Cardiac muscle cell (in vitro differentiated cells and primary cell): ENCODE results near the gene UBA7. TPM values are rescaled to one million over a fixed set of nuclear protein-coding genes. Genes with fewer than 3 reads are reported as not detected.
"Not testable (repeated sequence)": the region's sequence is repeated elsewhere in the genome, so short reads cannot be mapped to it uniquely, and the experiment has no call there.

Experiments used
- DNase-seq, 2 donors: peaks; one replicate each; pipeline versions ENCODE4 v3.0.0 to v3.0.0-alpha.2; 2010 to 2017; ENCODE audit warnings: low read depth in 1 of 2, low spot score in 1 of 2
- H3K27ac ChIP-seq: fragments of 200-600 bp; sonication (generic); 2 replicates; pipeline ENCODE4 v1.5.1; 2016
- H3K27me3 ChIP-seq: fragments of 200-600 bp; sonication (generic); 2 replicates; pipeline ENCODE4 v1.6.0; 2016; ENCODE audit warnings: control low read depth
- H3K36me3 ChIP-seq: fragments of 200-600 bp; sonication (generic); 2 replicates; pipeline ENCODE4 v1.5.1; 2016; ENCODE audit warnings: control low read depth
- H3K4me1 ChIP-seq: fragments of 200-600 bp; sonication (generic); 2 replicates; pipeline ENCODE4 v1.8.1; 2017; ENCODE audit warnings: low read depth, mild to moderate bottlenecking, mixed run types
- H3K4me3 ChIP-seq: fragments of 200-600 bp; sonication (generic); 2 replicates; pipeline ENCODE4 v1.5.1; 2016; ENCODE audit warnings: mild to moderate bottlenecking
- H3K9me3 ChIP-seq: fragments of 200-600 bp; sonication (generic); 2 replicates; pipeline ENCODE4 v1.5.1; 2017; ENCODE audit warnings: low read depth, mild to moderate bottlenecking, control low read depth
- CTCF ChIP-seq: IDR thresholded peaks from 2 replicates; pipeline ENCODE4 v1.5.1; 2012; ENCODE audit warnings: low read depth, mild to moderate bottlenecking, low read length
- polyA plus RNA-seq: library from polyadenylated mRNA; unstranded; fragments of >200 nt; fragmentation: Nextera tagmentation; extraction: Ambion mirVana; gene quantifications from 2 replicates; pipeline ENCODE4 v1.2.1, GENCODE V29; 2016
- total RNA-seq: library from RNA; depleted of rRNA; stranded (reverse); fragments of >200 nt; gene quantifications from 2 replicates; pipeline ENCODE4 v1.2.3, GENCODE V29; 2016

Gene UBA7
- total and polyA plus RNA-seq, 2 experiments from 2014 or later: 1.8 to 5.4 TPM

GRCh38 chr3:49781415-49782199 lies 32.1 kb downstream of the UBA7 start:
- H3K4me3 ChIP-seq: no peak overlapping the region
- no peaks in the 10 kb centered on the region for H3K9me3 ChIP-seq
- no peak for TF ChIP-seq CTCF
- H3K4me1 ChIP-seq: peaks cover 8% of the 10 kb centered on the region
- DNase-seq: no peak
- peaks cover 4% of the 10 kb centered on the region for H3K36me3 ChIP-seq
- H3K27ac ChIP-seq: peak overlapping the region; percentile 76
- no peaks in the 10 kb centered on the region for H3K27me3 ChIP-seq

- not testable (repeated sequence) for H3K4me1 ChIP-seq, H3K4me3 ChIP-seq, H3K27me3 ChIP-seq, DNase-seq, H3K36me3 ChIP-seq, H3K9me3 ChIP-seq
- peak overlapping the region; percentile 76 for H3K27ac ChIP-seq
Observed at GRCh38 chr3:49780975-49781365, 32.8 kb downstream of the UBA7 start.

GRCh38 chr3:49780080-49780974 lies 33.4 kb downstream of the UBA7 start:
- Histone ChIP-seq H3K36me3 (peaks cover 4% of the 10 kb centered on the region), H3K27ac (peak overlapping the region; percentile 76), H3K9me3 (no peaks in the 10 kb centered on the region), H3K4me3 (no peak overlapping the region), H3K27me3 (no peaks in the 10 kb centered on the region), H3K4me1 (peaks cover 5% of the 10 kb centered on the region)
- no peak for TF ChIP-seq CTCF
- no peak for DNase-seq

DNA sequence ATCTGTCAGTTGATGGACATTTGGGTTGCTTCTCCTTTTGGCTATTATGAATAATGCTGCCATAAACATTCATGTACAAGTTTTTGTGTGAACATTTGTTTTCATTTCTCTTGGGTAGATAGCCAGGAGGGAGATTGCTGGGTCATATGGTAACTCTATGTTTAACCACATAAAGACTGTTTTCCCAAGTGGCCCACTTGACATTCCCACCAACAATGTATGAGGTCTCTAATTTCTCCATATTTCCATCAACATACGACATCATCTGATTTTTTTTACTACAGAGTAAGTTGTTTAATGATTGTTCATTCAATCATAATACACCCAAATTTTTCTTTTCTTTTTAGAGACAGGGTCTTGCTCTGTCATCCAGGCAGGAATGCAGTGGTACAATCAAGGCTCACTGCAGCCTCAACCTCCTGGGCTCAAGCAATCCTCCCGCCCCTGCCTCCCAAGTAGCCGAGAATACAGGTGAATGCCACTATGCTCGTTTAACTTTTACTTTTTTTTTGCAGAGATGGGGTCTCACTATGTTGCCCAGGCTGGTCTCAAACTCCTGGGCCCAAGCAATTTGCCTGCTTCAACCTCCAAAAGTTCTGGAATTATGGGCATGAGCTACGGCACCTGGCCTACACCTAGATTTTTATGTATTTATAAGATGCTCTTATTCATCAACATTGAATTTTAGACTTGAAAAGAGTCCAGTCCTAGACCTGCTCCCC lies 34.2 kb downstream of the UBA7 start:
- Histone ChIP-seq H3K36me3 (peaks cover 4% of the 10 kb centered on the region), H3K4me1 (no peaks in the 10 kb centered on the region)

DNA sequence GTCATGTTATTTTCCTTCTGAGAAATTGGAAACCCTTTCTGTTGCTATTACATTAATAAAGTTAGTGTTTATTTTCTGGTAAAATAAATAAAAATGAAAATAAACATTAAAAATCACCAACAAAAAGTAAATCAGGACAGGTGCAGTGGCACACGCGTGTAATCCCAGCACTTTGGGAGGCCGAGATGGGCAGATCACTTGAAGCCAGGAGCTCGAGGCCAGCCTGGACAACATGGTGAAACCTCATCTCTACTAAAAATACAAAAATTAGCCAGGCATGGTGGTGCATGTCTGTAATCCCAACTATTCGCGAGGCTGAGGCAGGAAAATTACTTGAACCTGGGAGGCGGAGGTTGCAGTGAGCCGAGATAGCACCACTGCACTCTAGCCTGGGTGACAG lies 37.7 kb downstream of the UBA7 start:
- not testable (repeated sequence) for DNase-seq, H3K4me1 ChIP-seq, H3K36me3 ChIP-seq

More for the DNA sequence above, 34.2 kb downstream of the UBA7 start:
- DNase-seq: no peak
- Histone ChIP-seq H3K9me3 (no peaks in the 10 kb centered on the region), H3K27me3 (no peaks in the 10 kb centered on the region), H3K27ac (no peak overlapping the region), H3K4me3 (no peak overlapping the region)
- TF ChIP-seq CTCF: no peak

GRCh38 chr3:49775538-49775937 lies 38.2 kb downstream of the UBA7 start:
- Histone ChIP-seq H3K4me1 (no peaks in the 10 kb centered on the region), H3K27me3 (no peaks in the 10 kb centered on the region), H3K4me3 (no peak overlapping the region), H3K36me3 (peaks cover 4% of the 10 kb centered on the region), H3K27ac (no peak overlapping the region), H3K9me3 (no peaks in the 10 kb centered on the region)
- no peak for DNase-seq
- TF ChIP-seq CTCF: no peak

More for the DNA sequence above, 37.7 kb downstream of the UBA7 start:
- H3K9me3 ChIP-seq, H3K27me3 ChIP-seq, H3K4me3 ChIP-seq, H3K27ac ChIP-seq: not testable (repeated sequence)
